ENCODE data around the gene PAX7.
"Not testable (repeated sequence)": the region's sequence is repeated elsewhere in the genome, so short reads cannot be mapped to it uniquely, and the experiment has no call there.

Gene PAX7

DNA sequence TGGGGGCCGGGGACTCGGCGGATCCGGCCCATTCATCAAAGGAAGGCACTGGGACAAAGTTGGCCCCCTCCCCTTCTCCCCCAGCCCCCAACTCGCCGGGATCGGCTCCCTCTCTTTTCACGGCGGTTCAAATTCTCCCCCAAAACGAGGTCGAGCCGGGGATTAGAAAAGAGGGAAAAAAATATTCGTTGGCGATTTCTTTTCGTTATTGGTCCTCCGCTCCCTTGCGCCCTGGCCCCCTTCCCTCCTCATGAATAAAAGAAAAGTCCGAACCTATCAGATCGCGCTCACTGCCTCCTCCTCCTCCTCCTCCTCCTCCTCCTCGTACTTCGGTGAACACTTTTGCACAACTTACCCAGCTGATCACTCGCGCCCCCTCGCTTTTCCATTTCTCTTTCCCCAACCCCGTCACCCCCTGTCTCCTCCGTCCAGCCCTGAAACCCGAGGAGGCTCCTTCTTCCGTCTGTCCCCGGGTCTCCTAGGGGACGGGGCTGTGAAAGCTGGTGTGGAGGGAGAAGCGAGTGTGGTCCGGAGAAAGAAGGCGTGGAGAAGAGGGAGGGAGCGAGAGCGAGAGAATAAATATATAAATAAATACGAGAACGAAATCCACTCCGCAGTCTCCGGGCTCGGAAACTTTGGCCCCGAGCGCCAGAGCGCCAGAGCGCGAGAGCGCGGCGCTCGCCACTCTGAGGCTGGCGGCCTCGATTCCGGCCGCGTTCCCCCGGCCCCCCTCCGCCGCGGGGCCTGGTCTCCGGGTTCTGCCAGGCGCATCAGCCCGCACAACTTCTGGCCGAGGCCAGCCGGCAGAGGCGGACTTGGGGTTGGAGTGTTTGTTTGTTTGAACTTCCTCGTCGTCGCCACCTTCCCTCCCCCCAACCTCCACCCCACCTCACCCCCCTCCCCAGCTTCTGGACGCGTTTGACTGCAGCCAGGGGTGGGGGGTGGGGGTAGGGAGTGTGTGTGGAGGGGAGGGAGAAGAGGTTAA lies at the start of gene PAX7:
TSS of gene PAX7 (plus strand) at position 336 of the 985 bp plus-strand sequence. CDS start 758 bp downstream, outside the sequence.
- DNase-seq (ENCODE audit: low read depth): no peak
- no peak within 1 kb of the TSS for H3K4me3 ChIP-seq (ENCODE audit: low read depth, low read length)
- TF ChIP-seq, protein P1, sequence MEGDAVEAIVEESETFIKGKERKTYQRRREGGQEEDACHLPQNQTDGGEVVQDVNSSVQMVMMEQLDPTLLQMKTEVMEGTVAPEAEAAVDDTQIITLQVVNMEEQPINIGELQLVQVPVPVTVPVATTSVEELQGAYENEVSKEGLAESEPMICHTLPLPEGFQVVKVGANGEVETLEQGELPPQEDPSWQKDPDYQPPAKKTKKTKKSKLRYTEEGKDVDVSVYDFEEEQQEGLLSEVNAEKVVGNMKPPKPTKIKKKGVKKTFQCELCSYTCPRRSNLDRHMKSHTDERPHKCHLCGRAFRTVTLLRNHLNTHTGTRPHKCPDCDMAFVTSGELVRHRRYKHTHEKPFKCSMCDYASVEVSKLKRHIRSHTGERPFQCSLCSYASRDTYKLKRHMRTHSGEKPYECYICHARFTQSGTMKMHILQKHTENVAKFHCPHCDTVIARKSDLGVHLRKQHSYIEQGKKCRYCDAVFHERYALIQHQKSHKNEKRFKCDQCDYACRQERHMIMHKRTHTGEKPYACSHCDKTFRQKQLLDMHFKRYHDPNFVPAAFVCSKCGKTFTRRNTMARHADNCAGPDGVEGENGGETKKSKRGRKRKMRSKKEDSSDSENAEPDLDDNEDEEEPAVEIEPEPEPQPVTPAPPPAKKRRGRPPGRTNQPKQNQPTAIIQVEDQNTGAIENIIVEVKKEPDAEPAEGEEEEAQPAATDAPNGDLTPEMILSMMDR (IDR thresholded peaks at IDR 0.05; ENCODE audit: low read depth, low read length): no peak
- TF ChIP-seq, protein P2, sequence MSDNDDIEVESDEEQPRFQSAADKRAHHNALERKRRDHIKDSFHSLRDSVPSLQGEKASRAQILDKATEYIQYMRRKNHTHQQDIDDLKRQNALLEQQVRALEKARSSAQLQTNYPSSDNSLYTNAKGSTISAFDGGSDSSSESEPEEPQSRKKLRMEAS (IDR thresholded peaks at IDR 0.05; ENCODE audit: low read depth, low read length): no peak
- TF ChIP-seq POLR2A (IDR thresholded peaks at IDR 0.05; ENCODE audit: extremely low read depth, insufficient read length) (no peak), MYC (IDR thresholded peaks at IDR 0.05; ENCODE audit: low read depth, low read length) (no peak)

DNA sequence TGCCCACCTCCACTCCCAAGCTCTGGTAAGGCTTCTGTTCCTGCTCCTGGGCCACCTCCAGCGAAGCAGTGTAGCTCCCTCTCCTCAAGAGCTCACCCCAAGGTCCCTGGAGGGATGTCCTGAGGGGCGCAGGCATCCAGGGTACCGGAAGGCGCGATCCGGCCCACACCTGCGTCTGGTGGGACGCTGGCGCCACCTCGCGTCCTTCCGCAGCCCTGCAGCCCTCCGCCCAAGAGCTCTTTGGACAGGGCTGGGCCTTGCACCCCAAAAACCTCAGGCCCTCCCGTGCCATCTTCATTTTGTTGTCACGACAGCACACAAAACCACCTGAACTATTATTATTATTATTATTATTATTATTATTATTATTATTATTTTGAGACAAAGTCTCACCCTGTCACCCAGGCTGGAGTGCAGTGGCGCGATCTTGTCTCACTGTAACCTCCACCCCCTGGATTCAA lies 49.2 kb upstream of the PAX7 start:
- peak; percentile 55 for DNase-seq (ENCODE audit: low read depth)

DNA sequence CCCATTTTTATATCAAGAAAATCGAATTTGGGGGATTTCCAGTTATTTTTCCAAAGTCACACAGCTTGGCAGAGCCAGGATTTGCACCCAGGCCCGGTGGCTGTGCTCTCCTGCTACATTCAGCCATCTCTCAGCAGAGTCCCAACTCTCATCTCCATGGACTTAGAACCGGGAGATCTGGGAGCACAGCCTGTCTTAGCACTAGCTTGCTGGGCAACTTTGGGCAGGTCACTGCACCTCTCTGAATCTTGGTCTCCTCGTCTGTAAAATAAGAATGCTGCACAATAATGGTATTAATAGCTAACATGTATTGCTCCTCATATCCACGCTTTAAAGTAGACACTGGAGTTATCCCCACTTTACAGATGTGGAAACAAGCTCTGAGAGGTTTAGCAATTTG lies 47.8 kb upstream of the PAX7 start:
- no peak for DNase-seq (ENCODE audit: low read depth)
- no peak overlapping the region for H3K4me3 ChIP-seq (ENCODE audit: low read depth, low read length)
- TF ChIP-seq POLR2A (IDR thresholded peaks at IDR 0.05; ENCODE audit: extremely low read depth, insufficient read length) (no peak), MYC (IDR thresholded peaks at IDR 0.05; ENCODE audit: low read depth, low read length) (no peak)
- TF ChIP-seq, protein P2 (IDR thresholded peaks at IDR 0.05; ENCODE audit: low read depth, low read length): no peak
- TF ChIP-seq, protein P1 (IDR thresholded peaks at IDR 0.05; ENCODE audit: low read depth, low read length): no peak

More for the DNA sequence above, 49.2 kb upstream of the PAX7 start:
- TF ChIP-seq MYC (IDR thresholded peaks at IDR 0.05; ENCODE audit: low read depth, low read length) (no peak), POLR2A (IDR thresholded peaks at IDR 0.05; ENCODE audit: extremely low read depth, insufficient read length) (no peak)
- TF ChIP-seq, protein P1 (IDR thresholded peaks at IDR 0.05; ENCODE audit: low read depth, low read length): peak; percentile 86
- TF ChIP-seq, protein P2 (IDR thresholded peaks at IDR 0.05; ENCODE audit: low read depth, low read length): 0 out of 2 replicates have a peak, but pooled peaks have one; percentile 7
- H3K4me3 ChIP-seq (ENCODE audit: low read depth, low read length): no peak overlapping the region

DNA sequence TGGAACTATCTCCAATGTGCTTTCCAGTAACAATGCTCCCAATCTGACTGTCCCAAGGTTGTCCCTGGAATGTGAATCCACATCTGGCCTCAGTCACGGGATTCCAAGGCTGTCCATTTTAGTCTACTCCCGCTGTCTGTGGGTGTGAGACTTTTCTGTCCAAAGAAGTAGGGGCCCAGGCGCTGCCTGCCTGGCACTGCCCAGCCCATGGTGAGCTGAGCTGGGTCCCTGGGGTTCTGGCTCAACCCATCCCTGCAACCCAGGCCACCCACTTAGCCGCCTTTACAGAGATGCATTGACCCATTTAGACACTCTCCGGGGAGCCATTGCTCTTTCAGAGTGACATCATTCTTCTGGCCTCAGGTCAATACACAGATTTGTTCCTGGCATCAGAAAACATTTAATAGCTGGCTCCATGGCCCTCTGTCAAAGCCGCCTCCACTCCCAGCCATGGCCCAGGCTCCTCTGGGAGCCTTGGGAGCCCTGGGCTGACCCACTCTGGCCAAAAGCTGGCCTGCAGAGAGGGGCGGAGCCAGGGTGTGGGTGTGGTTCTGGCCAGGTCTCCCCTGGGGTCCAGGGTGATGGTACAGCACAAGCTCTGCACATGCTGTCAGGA lies 47.2 kb upstream of the PAX7 start:
- TF ChIP-seq, protein P1 (IDR thresholded peaks at IDR 0.05; ENCODE audit: low read depth, low read length): no peak
- TF ChIP-seq POLR2A (IDR thresholded peaks at IDR 0.05; ENCODE audit: extremely low read depth, insufficient read length): no peak
- TF ChIP-seq, protein P2 (IDR thresholded peaks at IDR 0.05; ENCODE audit: low read depth, low read length): no peak
- TF ChIP-seq MYC (IDR thresholded peaks at IDR 0.05; ENCODE audit: low read depth, low read length): no peak
- no peak for DNase-seq (ENCODE audit: low read depth)

DNA sequence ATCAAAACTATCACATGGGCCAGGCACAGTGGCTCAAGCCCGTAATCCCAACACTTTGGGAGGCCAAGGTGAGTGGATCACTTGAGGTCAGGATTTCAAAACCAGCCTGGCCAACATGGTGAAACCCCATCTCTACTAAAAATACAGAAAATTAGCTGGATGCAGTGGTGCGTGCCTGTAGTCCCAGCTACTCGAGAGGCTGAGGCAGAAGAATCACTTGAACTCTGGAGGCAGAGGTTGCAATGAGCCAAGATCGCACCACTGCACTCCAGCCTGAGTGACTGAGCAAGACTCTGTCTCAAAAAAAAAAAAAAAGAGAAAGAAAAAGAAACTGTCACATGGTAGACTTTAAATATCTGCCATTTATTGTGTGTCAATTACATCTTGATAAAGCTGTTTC lies 44.6 kb upstream of the PAX7 start:
- DNase-seq (ENCODE audit: low read depth); H3K4me3 ChIP-seq (ENCODE audit: low read depth, low read length): not testable (repeated sequence)

More for the DNA sequence above, 47.2 kb upstream of the PAX7 start:
- H3K4me3 ChIP-seq (ENCODE audit: low read depth, low read length): no peak overlapping the region

DNA sequence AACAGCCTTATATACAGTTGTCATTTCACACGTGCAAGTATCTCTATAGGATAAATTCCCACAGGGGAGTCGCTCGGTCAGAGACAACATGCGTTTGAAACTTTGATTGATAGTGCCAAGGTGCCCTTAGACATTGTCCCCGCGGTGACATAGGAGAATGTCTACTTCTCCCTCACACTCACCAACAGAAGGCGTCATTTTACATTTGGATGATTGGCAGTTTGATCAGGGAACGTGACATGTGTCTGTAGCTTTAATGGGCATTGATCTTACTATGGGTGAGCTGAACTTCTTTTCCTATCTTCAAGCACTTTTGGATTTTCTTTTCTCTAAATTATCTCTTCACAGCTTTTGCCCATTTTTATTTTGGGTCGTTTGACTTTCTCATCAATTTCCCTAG lies 42.6 kb upstream of the PAX7 start:
- TF ChIP-seq, protein P1 (IDR thresholded peaks at IDR 0.05; ENCODE audit: low read depth, low read length): no peak
- TF ChIP-seq, protein P2 (IDR thresholded peaks at IDR 0.05; ENCODE audit: low read depth, low read length): no peak
- TF ChIP-seq POLR2A (IDR thresholded peaks at IDR 0.05; ENCODE audit: extremely low read depth, insufficient read length): no peak
- no peak for TF ChIP-seq MYC (IDR thresholded peaks at IDR 0.05; ENCODE audit: low read depth, low read length)
- no peak overlapping the region for H3K4me3 ChIP-seq (ENCODE audit: low read depth, low read length)
- DNase-seq (ENCODE audit: low read depth): no peak
